OCI-LY7 (cell line): ENCODE data around the gene AKAP12. TPM values are rescaled to one million over a fixed set of nuclear protein-coding genes. Genes with fewer than 3 reads are reported as not detected.

ENCODE experiments used
- BruUV-seq: library from RNA; stranded (reverse); fragments of 400-500 nt; replicated peaks from 2 replicates; lab custom pipeline; 2021; lab: Mats Ljungman, UMichigan
- CTCF ChIA-PET: fragments of 300-600 bp; sonication (Branson Sonifier 250); formaldehyde crosslinking; loops from one replicate; lab custom pipeline; 2022; ENCODE audit warnings: antibody characterized with exemption; ENCODE audit not compliant: unreplicated experiment; lab: Charles Lee
- POLR2A ChIA-PET: fragments of 300-600 bp; sonication (Branson Sonifier 250); formaldehyde crosslinking; loops from one replicate; lab custom pipeline; 2022; ENCODE audit warnings: antibody characterized with exemption; lab: Charles Lee
- DNase-seq: peaks from one replicate; pipeline ENCODE4 v3.0.0-alpha.2; 2015; ENCODE audit warnings: low spot score
- H2AFZ ChIP-seq: fragments of 200-600 bp; sonication (generic), shearing (Covaris generic); 2 replicates; pipeline ENCODE4 v1.6.1; 2014; ENCODE audit warnings: mild to moderate bottlenecking, antibody characterized with exemption, low read length, moderate library complexity
- H3K27ac ChIP-seq: fragments of 200-600 bp; sonication (generic); 2 replicates; pipeline ENCODE4 v1.5.1; 2014; ENCODE audit warnings: mixed run types, low read depth, mild to moderate bottlenecking, moderate library complexity, low read length, inconsistent platforms; ENCODE audit not compliant: poor library complexity, severe bottlenecking
- H3K36me3 ChIP-seq: fragments of 200-600 bp; sonication (generic); 2 replicates; pipeline ENCODE4 v1.6.1; 2014; ENCODE audit warnings: mild to moderate bottlenecking, antibody characterized with exemption, low read length, moderate library complexity, mixed read lengths; ENCODE audit not compliant: insufficient read depth
- H3K4me1 ChIP-seq: fragments of 200-600 bp; sonication (generic); 2 replicates; pipeline ENCODE4 v1.5.1; 2014; ENCODE audit warnings: mild to moderate bottlenecking, low read length; ENCODE audit not compliant: insufficient read depth, poor library complexity, severe bottlenecking
- H3K4me2 ChIP-seq: fragments of 200-600 bp; sonication (generic); 2 replicates; pipeline ENCODE4 v1.6.1; 2014; ENCODE audit warnings: mild to moderate bottlenecking, low read length
- H3K4me3 ChIP-seq: fragments of 200-600 bp; sonication (generic); 2 replicates; pipeline ENCODE4 v1.5.1; 2014; ENCODE audit warnings: mild to moderate bottlenecking, low read depth, low read length; ENCODE audit not compliant: poor library complexity, severe bottlenecking
- H3K79me2 ChIP-seq: fragments of 200-600 bp; sonication (generic); 2 replicates; pipeline ENCODE4 v1.6.1; 2016; ENCODE audit warnings: low read depth, mild to moderate bottlenecking, low read length, moderate library complexity, mixed read lengths; ENCODE audit not compliant: insufficient read depth
- H3K9me2 ChIP-seq: fragments of 200-600 bp; sonication (generic); 2 replicates; pipeline ENCODE4 v1.6.1; 2016; ENCODE audit warnings: mild to moderate bottlenecking, low read length, mixed read lengths; ENCODE audit not compliant: insufficient read depth
- H3K9me3 ChIP-seq: fragments of 200-600 bp; sonication (generic); 2 replicates; pipeline ENCODE4 v1.6.1; 2014; ENCODE audit warnings: mild to moderate bottlenecking, mixed run types, low read length, mixed read lengths
- H4K20me1 ChIP-seq: fragments of 200-600 bp; sonication (generic); 2 replicates; pipeline ENCODE4 v1.6.1; 2014; ENCODE audit warnings: mild to moderate bottlenecking, antibody characterized with exemption, low read length, moderate library complexity, mixed read lengths; ENCODE audit not compliant: insufficient read depth
- EZH2phosphoT487 ChIP-seq: fragments of 200-600 bp; sonication (generic); IDR thresholded peaks from 2 replicates; pipeline ENCODE4 v1.6.1; 2018; ENCODE audit warnings: low read depth, borderline replicate concordance, mild to moderate bottlenecking, mixed run types, antibody characterized with exemption, low read length, moderate library complexity, mixed read lengths
- intact Hi-C: fragments of 100-400 bp; cut with micrococcal nuclease; formaldehyde crosslinking; loops from one replicate; pipeline ENCODE4 v1.10.0; 2022; ENCODE audit not compliant: unreplicated experiment
- total RNA-seq, 2 experiments: library from RNA; depleted of rRNA in 1 of 2; stranded (reverse); fragments of >200 nt in 1 of 2; shearing (Covaris generic) in 1 of 2; gene quantifications; 2 replicates each; pipeline ENCODE4 v1.2.3, GENCODE V29; 2014 to 2022
- TF ChIP-seq, protein P1 (sequence below): fragments of 200-600 bp; sonication (generic); conservative IDR thresholded peaks from 2 replicates; pipeline ENCODE4 v1.5.1; 2014; ENCODE audit warnings: mild to moderate bottlenecking, antibody characterized with exemption, low read length, moderate library complexity, mixed read lengths

The AKAP12 gene
- total RNA-seq, 2 experiments from 2014 or later = 0.23 TPM; not detected in 1

DNA sequence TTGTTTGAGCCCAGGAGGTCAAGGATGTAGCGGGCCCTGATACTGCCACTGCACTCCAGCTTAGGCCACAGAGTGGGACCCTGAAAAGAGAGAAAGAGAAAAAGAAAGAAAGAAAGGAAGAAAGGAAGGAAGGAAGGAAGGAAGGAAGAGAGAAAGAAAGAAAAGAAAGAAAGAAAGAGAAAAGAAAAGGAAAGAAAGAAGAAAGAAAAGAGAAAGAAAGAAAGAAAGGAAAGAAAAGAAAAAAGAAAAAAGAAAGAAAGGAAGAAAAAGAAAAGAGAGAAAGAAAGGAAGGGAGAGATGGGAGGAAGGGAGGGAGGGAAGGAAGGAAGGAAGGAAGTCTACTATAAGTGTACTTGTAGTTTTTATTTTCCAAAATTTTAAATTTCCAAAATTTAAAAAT is 42.2 kb upstream of the AKAP12 start:
- no TSS peak for BruUV-seq
- Histone ChIP-seq H3K27ac (no peak overlapping the region), H3K79me2 (no peaks in the 10 kb centered on the region), H3K4me3 (no peak overlapping the region), H2AFZ (no peak overlapping the region), H3K4me1 (no peaks in the 10 kb centered on the region), H3K36me3 (no peaks in the 10 kb centered on the region), H4K20me1 (no peaks in the 10 kb centered on the region), H3K9me3 (no peaks in the 10 kb centered on the region), H3K4me2 (no peak overlapping the region), H3K9me2 (no peaks in the 10 kb centered on the region)
- TF ChIP-seq EZH2phosphoT487 = no peak
- TF ChIP-seq, protein P1, sequence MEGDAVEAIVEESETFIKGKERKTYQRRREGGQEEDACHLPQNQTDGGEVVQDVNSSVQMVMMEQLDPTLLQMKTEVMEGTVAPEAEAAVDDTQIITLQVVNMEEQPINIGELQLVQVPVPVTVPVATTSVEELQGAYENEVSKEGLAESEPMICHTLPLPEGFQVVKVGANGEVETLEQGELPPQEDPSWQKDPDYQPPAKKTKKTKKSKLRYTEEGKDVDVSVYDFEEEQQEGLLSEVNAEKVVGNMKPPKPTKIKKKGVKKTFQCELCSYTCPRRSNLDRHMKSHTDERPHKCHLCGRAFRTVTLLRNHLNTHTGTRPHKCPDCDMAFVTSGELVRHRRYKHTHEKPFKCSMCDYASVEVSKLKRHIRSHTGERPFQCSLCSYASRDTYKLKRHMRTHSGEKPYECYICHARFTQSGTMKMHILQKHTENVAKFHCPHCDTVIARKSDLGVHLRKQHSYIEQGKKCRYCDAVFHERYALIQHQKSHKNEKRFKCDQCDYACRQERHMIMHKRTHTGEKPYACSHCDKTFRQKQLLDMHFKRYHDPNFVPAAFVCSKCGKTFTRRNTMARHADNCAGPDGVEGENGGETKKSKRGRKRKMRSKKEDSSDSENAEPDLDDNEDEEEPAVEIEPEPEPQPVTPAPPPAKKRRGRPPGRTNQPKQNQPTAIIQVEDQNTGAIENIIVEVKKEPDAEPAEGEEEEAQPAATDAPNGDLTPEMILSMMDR = no peak
- POLR2A ChIA-PET = no interaction called here
- intact Hi-C loops = no loop called here
- CTCF ChIA-PET = no interaction called here
- no peak for DNase-seq

DNA sequence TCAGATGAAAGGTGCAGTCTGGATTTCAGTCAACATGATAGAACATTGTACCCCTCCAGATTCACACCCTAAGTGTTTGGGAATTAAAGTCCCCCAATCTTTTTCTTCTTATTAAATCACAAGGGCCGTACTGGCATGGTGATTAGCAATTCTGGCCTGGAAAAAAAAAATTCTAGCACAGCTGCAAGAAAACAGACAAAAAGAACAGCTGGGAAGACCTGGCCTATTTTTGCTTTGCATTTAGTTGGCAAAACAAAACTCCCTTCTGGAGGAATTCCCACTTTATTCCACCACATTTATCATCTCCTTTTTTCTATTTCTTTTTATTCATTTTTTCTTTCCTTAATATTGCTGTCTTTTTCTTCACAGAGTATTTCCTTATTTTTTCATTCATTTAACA is 39.8 kb upstream of the AKAP12 start:
- no peak for DNase-seq
- H3K4me2 ChIP-seq = no peak overlapping the region
- ChIA-PET POLR2A (no interaction called here), CTCF (no interaction called here)
- H2AFZ ChIP-seq = no peak overlapping the region
- H3K9me2 ChIP-seq = no peaks in the 10 kb centered on the region
- no peak overlapping the region for H3K4me3 ChIP-seq
- TF ChIP-seq, protein P1 = no peak
- no peaks in the 10 kb centered on the region for H3K36me3 ChIP-seq
- no peaks in the 10 kb centered on the region for H3K4me1 ChIP-seq
- intact Hi-C loops = no loop called here
- H3K79me2 ChIP-seq = no peaks in the 10 kb centered on the region
- H3K27ac ChIP-seq = no peak overlapping the region
- no TSS peak for BruUV-seq
- H3K9me3 ChIP-seq = no peaks in the 10 kb centered on the region
- H4K20me1 ChIP-seq = no peaks in the 10 kb centered on the region

DNA sequence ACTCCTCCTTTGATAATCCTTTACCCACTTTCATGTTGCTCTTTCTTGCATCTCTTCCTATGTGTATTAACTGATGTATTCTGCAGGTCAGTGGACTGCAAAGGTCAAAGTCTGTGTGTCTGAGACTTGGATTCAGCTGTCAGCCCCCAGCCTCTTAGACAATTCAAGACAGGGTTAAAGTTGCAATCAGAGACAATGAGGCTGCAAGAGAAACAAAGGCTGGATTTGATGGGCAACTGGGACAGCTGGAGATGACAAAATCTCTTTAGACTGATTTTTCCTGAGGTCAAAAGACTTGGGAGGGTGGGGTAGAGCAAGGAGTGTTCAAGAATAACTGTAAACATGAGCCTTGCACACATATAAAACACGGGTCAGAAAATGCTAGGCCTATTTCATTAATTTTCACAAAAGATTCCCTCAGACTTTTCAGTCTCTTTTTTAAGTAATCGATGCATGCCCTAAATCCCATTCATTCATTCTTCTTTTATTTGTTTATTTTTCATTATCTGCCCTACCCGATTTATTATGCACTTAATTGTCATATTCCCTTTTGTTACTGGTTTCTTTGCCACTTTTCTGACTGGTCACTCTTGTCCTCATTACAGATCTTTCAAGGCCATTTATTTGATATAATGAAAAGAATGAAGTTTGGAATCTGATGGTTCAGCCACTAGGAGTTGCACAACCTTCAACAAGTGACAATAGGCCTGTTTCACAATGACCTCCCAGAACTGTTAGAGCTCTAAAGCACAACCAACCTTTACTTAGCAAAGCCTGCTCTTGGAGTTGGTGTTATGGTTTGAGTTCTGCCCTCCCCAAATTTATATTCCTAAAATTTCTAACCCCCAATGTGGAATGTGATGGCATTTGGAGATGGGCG is 33.8 kb upstream of the AKAP12 start:
- H3K79me2 ChIP-seq = no peaks in the 10 kb centered on the region
- TF ChIP-seq, protein P1 = no peak
- no peak for TF ChIP-seq EZH2phosphoT487
- no peaks in the 10 kb centered on the region for H3K4me1 ChIP-seq
- H4K20me1 ChIP-seq = no peaks in the 10 kb centered on the region
- H3K4me3 ChIP-seq = no peak overlapping the region
- no peaks in the 10 kb centered on the region for H3K36me3 ChIP-seq
- H3K9me3 ChIP-seq = peaks cover 5% of the 10 kb centered on the region
- ChIA-PET CTCF (no interaction called here), POLR2A (no interaction called here)
- no peak overlapping the region for H3K4me2 ChIP-seq
- no peaks in the 10 kb centered on the region for H3K9me2 ChIP-seq
- intact Hi-C loops = no loop called here
- BruUV-seq = no TSS peak
- no peak for DNase-seq
- no peak overlapping the region for H3K27ac ChIP-seq
- no peak overlapping the region for H2AFZ ChIP-seq
